A549 (cell line): ENCODE results near the gene LCNL1. TPM values are rescaled to one million over a fixed set of nuclear protein-coding genes. Genes with fewer than 3 reads are reported as not detected.

Experiments used
- ATAC-seq, 2 experiments: fragments of 200-7000 bp in 1 of 2; fragments of >200 bp in 1 of 2; cut with Nextera tagmentation in 1 of 2; cut with Tn5 transposase in 1 of 2; 3 replicates each; pipeline versions ENCODE4 v1.8.0 to v1.9.1; 2018 to 2020; ENCODE audit warnings: mild to moderate bottlenecking in 1 of 2, moderate library complexity in 1 of 2
- CTCF ChIA-PET: fragments of 300-600 bp; sonication (Branson Sonifier 250); formaldehyde crosslinking; extraction: SDS; loops from one replicate; lab custom pipeline; 2021; ENCODE audit warnings: antibody characterized with exemption, inconsistent platforms; lab: Yijun Ruan, JAX
- POLR2A ChIA-PET: fragments of 350-600 bp; formaldehyde crosslinking; extraction: SDS; loops from one replicate; lab custom pipeline; 2021; ENCODE audit warnings: antibody characterized with exemption, inconsistent platforms; lab: Yijun Ruan, JAX
- DNase-seq, 2 experiments: peaks; one replicate each; pipeline versions ENCODE4 v3.0.0 to v3.0.0-alpha.2; 2011 to 2016; ENCODE audit warnings: low read depth in 1 of 2, low spot score in 1 of 2
- FAIRE-seq: peaks from 2 replicates; lab custom pipeline; 2011; peaks lifted over from hg19 to GRCh38; lab: Jason Lieb, UNC
- H3K27ac ChIP-seq, 2 experiments: fragments of >200 bp; sonication (Bioruptor Twin); formaldehyde crosslinking; 3 replicates each; pipeline ENCODE4 v1.5.1; 2016 to 2017
- H3K4me1 ChIP-seq: fragments of >200 bp; sonication (Bioruptor Twin); formaldehyde crosslinking; 3 replicates; pipeline ENCODE4 v1.6.1; 2016
- H3K4me2 ChIP-seq: fragments of >200 bp; sonication (Bioruptor Twin); formaldehyde crosslinking; 3 replicates; pipeline ENCODE4 v1.6.1; 2016
- H3K4me3 ChIP-seq: fragments of >200 bp; sonication (Bioruptor Twin); formaldehyde crosslinking; 3 replicates; pipeline ENCODE4 v1.5.1; 2016
- H3K9me3 ChIP-seq: fragments of >200 bp; sonication (Bioruptor Twin); formaldehyde crosslinking; 3 replicates; pipeline ENCODE4 v1.6.1; 2016
- BHLHE40 ChIP-seq: IDR thresholded peaks from 2 replicates; pipeline ENCODE4 v1.6.1; 2012; ENCODE audit warnings: low read depth, low read length, inconsistent platforms
- CBX2 ChIP-seq: fragments of 200-600 bp; sonication (generic); IDR thresholded peaks from 2 replicates; pipeline ENCODE4 v1.6.1; 2016; ENCODE audit warnings: low read depth, mild to moderate bottlenecking, borderline replicate concordance
- CEBPB ChIP-seq, 2 experiments: fragments of >200 bp in 1 of 2; sonication (Bioruptor Twin) in 1 of 2; formaldehyde crosslinking in 1 of 2; IDR thresholded peaks; 2 replicates each; pipeline ENCODE4 v1.6.1; 2012 to 2016
- CHD4 ChIP-seq: fragments of 200-600 bp; sonication (generic); IDR thresholded peaks from 2 replicates; pipeline ENCODE4 v1.6.1; 2016; ENCODE audit warnings: antibody characterized with exemption, mild to moderate bottlenecking, borderline replicate concordance
- E2F6 ChIP-seq: IDR thresholded peaks from 2 replicates; pipeline ENCODE4 v1.6.1; 2012; ENCODE audit warnings: low read depth, borderline replicate concordance
- EHF ChIP-seq: fragments of 250-450 bp; sonication (Bioruptor Pico); IDR thresholded peaks from 2 replicates; pipeline ENCODE4 v1.5.0; 2020; ENCODE audit warnings: mild to moderate bottlenecking
- ELK1 ChIP-seq: fragments of 150-350 bp; IDR thresholded peaks from 2 replicates; pipeline ENCODE4 v1.6.1; 2014; ENCODE audit warnings: low read depth, mild to moderate bottlenecking, low read length
- ESRRA ChIP-seq: fragments of 150-350 bp; IDR thresholded peaks from 2 replicates; pipeline ENCODE4 v1.6.1; 2014; ENCODE audit warnings: mild to moderate bottlenecking, low read length, borderline replicate concordance
- FOSB ChIP-seq: fragments of 250-450 bp; sonication (Bioruptor Pico); IDR thresholded peaks from 2 replicates; pipeline ENCODE4 v1.5.0; 2020; ENCODE audit warnings: mild to moderate bottlenecking, moderate library complexity
- GATA3 ChIP-seq: IDR thresholded peaks from 2 replicates; pipeline ENCODE4 v1.6.1; 2012; ENCODE audit warnings: borderline replicate concordance
- HDAC2 ChIP-seq: fragments of 200-600 bp; sonication (generic); IDR thresholded peaks from 2 replicates; pipeline ENCODE4 v1.6.1; 2016
- HES2 ChIP-seq: fragments of >200 bp; sonication (Bioruptor Twin); formaldehyde crosslinking; IDR thresholded peaks from 2 replicates; pipeline ENCODE4 v1.6.1; 2016
- HEYL ChIP-seq: fragments of 250-450 bp; sonication (Bioruptor Pico); IDR thresholded peaks from 2 replicates; pipeline ENCODE4 v1.8.0; 2021; ENCODE audit warnings: mild to moderate bottlenecking, moderate library complexity
- HMGXB4 ChIP-seq: fragments of 250-450 bp; sonication (Bioruptor Pico); IDR thresholded peaks from 2 replicates; pipeline ENCODE4 v1.5.0; 2021; ENCODE audit warnings: mild to moderate bottlenecking, moderate library complexity, borderline replicate concordance
- MAFK ChIP-seq: fragments of 450-650 bp; IDR thresholded peaks from 2 replicates; pipeline ENCODE4 v1.6.1; 2014; ENCODE audit not compliant: partially characterized antibody
- MAX ChIP-seq: IDR thresholded peaks from 2 replicates; pipeline ENCODE4 v1.6.1; 2012
- MAZ ChIP-seq: fragments of 150-350 bp; IDR thresholded peaks from 2 replicates; pipeline ENCODE4 v1.6.1; 2014; ENCODE audit warnings: antibody characterized with exemption, low read depth, low read length, borderline replicate concordance
- NPAS2 ChIP-seq: fragments of 250-450 bp; sonication (Bioruptor Pico); IDR thresholded peaks from 2 replicates; pipeline ENCODE4 v1.8.0; 2022; ENCODE audit warnings: mild to moderate bottlenecking, moderate library complexity, borderline replicate concordance
- NR3C1 ChIP-seq: fragments of >200 bp; sonication (Bioruptor Twin); formaldehyde crosslinking; IDR thresholded peaks from 3 replicates; pipeline ENCODE4 v1.6.1; 2017
- POLR2AphosphoS2 ChIP-seq: conservative IDR thresholded peaks from 2 replicates; pipeline ENCODE4 v1.6.1; 2012; ENCODE audit warnings: low read length, improper control_type of control experiment, inconsistent platforms
- RFX5 ChIP-seq: fragments of 450-650 bp; IDR thresholded peaks from 2 replicates; pipeline ENCODE4 v1.7.1; 2014; ENCODE audit warnings: antibody characterized with exemption, mild to moderate bottlenecking, moderate library complexity
- SMC3 ChIP-seq: fragments of >200 bp; sonication (Bioruptor Twin); formaldehyde crosslinking; IDR thresholded peaks from 3 replicates; pipeline ENCODE4 v1.6.1; 2018; ENCODE audit warnings: inconsistent platforms
- SREBF2 ChIP-seq: fragments of 450-650 bp; IDR thresholded peaks from 2 replicates; pipeline ENCODE4 v1.6.1; 2014; ENCODE audit warnings: mild to moderate bottlenecking, moderate library complexity
- TFCP2L1 ChIP-seq: fragments of 250-450 bp; sonication (Bioruptor Pico); IDR thresholded peaks from 2 replicates; pipeline ENCODE4 v1.5.0; 2021; ENCODE audit warnings: mild to moderate bottlenecking
- ZSCAN20 ChIP-seq: fragments of 250-450 bp; sonication (Bioruptor Pico); IDR thresholded peaks from 2 replicates; pipeline ENCODE4 v1.8.0; 2022; ENCODE audit warnings: mild to moderate bottlenecking, moderate library complexity
- WGBS: methylation state at CpG from one replicate; pipeline ENCODE4 v1.1.6; 2017; ENCODE audit errors: missing lambda C conversion rate; 5-methylcytosine and 5-hydroxymethylcytosine counted together
- polyA plus RNA-seq, 4 experiments: library from polyadenylated mRNA; depleted of rRNA in 3 of 4; stranded (reverse); fragments of >200 nt; fragmentation: RNase III in 1 of 4; extraction: RNeasy Plus Mini Kit Qiagen cat#74134 plus additional on column Dnase treatment in 1 of 4; gene quantifications; 2 replicates in 3 of 4; 3 replicates in 1 of 4; pipeline ENCODE4 v1.2.3, GENCODE V29; 2011 to 2017

The LCNL1 gene
- polyA plus RNA-seq, 2 of the 4 experiments (the other 2 are of a cell fraction): 0.08 to 0.19 TPM

DNA sequence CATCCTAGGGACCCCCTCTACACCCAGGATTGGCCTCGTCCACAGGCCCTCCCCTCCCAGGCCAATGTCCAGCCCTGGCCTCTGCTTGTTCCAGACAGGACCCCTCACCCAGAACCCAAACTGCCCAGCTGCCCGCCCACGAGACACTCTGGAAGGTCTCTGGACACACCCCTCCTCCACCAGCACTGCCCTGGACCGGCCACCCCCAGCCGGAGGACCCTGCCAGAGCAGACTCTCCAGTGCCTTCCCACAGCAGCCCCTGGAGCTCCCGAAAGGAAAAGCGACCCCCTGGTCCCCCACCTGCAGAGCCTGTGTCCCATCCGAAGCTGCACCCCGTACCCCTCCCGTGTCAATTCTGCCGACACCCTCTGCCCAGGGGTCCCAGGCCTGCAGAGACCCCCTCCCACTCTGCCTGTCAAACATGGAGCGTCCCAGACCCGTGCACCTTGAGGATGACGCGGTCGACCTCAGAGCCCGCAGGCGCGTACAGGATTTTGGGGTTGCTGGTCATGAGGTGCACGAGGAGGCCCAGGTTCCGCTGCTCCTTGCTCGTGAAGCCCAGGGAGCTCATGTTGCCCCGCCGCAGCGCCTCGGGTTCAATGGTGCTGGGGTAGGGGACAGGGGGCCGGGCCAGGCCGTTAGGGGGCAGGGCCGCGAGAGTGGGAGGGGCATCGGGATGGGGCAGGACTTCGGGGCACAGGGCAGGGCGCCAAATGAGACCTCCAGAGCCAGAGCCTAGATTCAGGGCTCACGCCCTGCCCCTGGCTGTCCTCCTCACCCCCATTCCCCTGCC, 37.3 kb downstream of the LCNL1 start:
- no peak for FAIRE-seq

GRCh38 chr9:137020771-137021567, 38.2 kb downstream of the LCNL1 start:
- WGBS: 93% methylated on average over 22 of the region's 32 CpGs
- ATAC-seq: no peak
- CTCF ChIA-PET: interaction anchor here (0.8 to 12.9 kb wide), 9 partner anchors 9 to 250 kb away, joined by 3 to 207 read pairs (median 10); partner anchors contain the start of genes ABCA2, CLIC3, FUT7 and MAN1B1

More for the DNA sequence above, 37.3 kb downstream of the LCNL1 start:
- no peak for TF ChIP-seq ESRRA
- TF ChIP-seq HEYL (CRISPR knock-in tag): no peak
- no peak for TF ChIP-seq ELK1
- no peak for TF ChIP-seq ZSCAN20 (CRISPR knock-in tag)
- no peak for TF ChIP-seq NR3C1
- no peak for TF ChIP-seq FOSB (CRISPR knock-in tag)
- TF ChIP-seq CHD4: no peak
- TF ChIP-seq POLR2AphosphoS2: no peak
- TF ChIP-seq CBX2: no peak
- no peak for TF ChIP-seq HES2
- TF ChIP-seq RFX5: no peak
- TF ChIP-seq SMC3: no peak
- no peak for TF ChIP-seq NPAS2 (CRISPR knock-in tag)
- TF ChIP-seq BHLHE40: no peak
- no peak for TF ChIP-seq CEBPB (IDR thresholded peaks at IDR 0.05)
- TF ChIP-seq MAX: no peak
- TF ChIP-seq TFCP2L1 (CRISPR knock-in tag): no peak
- no peak for TF ChIP-seq MAFK
- no peak for TF ChIP-seq HDAC2
- H3K4me3 ChIP-seq: no peak overlapping the region
- peaks cover 8% of the 10 kb centered on the region; the same call in 2 of the 3 replicates for H3K4me1 ChIP-seq
- H3K4me2 ChIP-seq: no peak overlapping the region
- ATAC-seq (no peak), DNase-seq (no peak)
- CTCF ChIA-PET: interaction anchor here (0.6 to 12.9 kb wide), 7 partner anchors 10 to 101 kb away, joined by 3 to 169 read pairs (median 7); partner anchors contain the start of genes ABCA2, CLIC3 and FUT7
- H3K27ac ChIP-seq: no peak overlapping the region
- 74% methylated on average over 3 of the region's 34 CpGs for WGBS
- no peaks in the 10 kb centered on the region for H3K9me3 ChIP-seq
- POLR2A ChIA-PET: interaction anchor here (1.0 kb wide), 1 partner anchor 28 kb away, joined by 3 read pairs; the partner anchor contains the start of gene PAXX

More at GRCh38 chr9:137020771-137021567, 38.2 kb downstream of the LCNL1 start:
- no peak overlapping the region for H3K4me2 ChIP-seq
- FAIRE-seq (no peak), DNase-seq (no peak)
- TF ChIP-seq SREBF2: no peak
- TF ChIP-seq EHF (CRISPR knock-in tag): no peak
- no peak for TF ChIP-seq CBX2
- TF ChIP-seq MAFK: no peak
- no peak for TF ChIP-seq ZSCAN20 (CRISPR knock-in tag)
- no peak for TF ChIP-seq HES2
- no peak for TF ChIP-seq GATA3
- no peak for TF ChIP-seq CEBPB (IDR thresholded peaks at IDR 0.05)
- TF ChIP-seq E2F6: no peak
- TF ChIP-seq HMGXB4 (CRISPR knock-in tag): no peak
- no peak for TF ChIP-seq MAZ
- no peak overlapping the region for H3K27ac ChIP-seq
- no peak overlapping the region for H3K4me3 ChIP-seq
- POLR2A ChIA-PET: interaction anchor here (1.0 kb wide), 1 partner anchor 29 kb away, joined by 3 read pairs; the partner anchor contains the start of gene PAXX
- H3K4me1 ChIP-seq: peaks cover 11% of the 10 kb centered on the region; the same call in 2 of the 3 replicates
- H3K9me3 ChIP-seq: no peaks in the 10 kb centered on the region
